Measurements from ENCODE around the gene GNG7.

DNA sequence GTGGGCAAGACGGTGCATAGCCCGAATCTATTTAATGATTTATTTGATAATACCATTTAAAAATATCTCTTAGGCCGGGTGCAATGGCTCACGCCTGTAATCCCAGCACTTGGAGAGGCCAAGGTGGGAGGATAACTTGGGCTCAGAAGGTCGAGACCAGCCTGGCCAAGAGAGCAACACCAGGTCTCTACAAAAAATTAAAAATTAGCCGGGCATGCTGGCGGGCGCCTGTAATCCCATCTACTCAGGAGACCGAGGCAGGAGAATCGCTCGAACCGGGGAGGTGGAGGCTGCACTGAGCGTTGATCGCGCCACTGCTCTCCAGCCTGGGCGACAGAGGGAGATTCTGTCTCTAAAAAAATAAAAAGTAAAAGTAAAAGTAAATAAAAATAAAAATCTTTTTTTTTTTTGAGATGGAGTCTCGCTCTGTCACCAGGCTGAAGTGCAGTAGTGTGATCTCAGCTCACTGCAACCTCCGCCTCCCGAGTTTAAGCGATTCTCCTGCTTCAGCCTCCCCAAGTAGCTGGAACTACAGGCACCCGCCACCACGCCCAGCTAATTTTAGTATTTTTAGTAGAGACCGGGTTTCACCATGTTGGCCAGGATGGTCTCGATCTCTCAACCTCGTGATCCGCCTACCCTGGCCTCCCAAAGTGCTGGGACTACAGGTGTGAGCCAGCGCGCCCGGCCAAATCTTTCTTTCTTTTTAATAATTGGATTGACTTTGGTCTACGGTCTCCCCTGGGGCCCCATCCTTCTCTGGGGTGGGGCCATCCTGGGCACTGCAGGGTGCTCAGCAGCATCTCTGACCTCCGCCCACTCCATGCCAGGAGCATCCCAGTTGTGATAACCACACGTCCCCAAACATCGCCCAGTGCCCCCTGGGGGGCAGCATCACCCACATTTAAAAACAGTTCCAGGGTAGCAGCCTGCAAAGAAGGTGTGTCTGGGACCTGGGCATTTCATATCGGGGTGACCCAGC lies 90.7 kb downstream of the GNG7 start:
- TF ChIP-seq EZH2 (IDR thresholded peaks at IDR 0.05; ENCODE audit: insufficient read depth, poor library complexity, severe bottlenecking) (no peak), EZH2phosphoT487 (IDR thresholded peaks at IDR 0.05; ENCODE audit: insufficient read depth, low read depth) (no peak)
